Measurements from ENCODE around the gene LRRC17.
A peak's percentile ranks its signal among the peaks of the same experiment; 100 is the strongest.
"Not testable (repeated sequence)": the region's sequence is repeated elsewhere in the genome, so short reads cannot be mapped to it uniquely, and the experiment has no call there.

The LRRC17 gene

DNA sequence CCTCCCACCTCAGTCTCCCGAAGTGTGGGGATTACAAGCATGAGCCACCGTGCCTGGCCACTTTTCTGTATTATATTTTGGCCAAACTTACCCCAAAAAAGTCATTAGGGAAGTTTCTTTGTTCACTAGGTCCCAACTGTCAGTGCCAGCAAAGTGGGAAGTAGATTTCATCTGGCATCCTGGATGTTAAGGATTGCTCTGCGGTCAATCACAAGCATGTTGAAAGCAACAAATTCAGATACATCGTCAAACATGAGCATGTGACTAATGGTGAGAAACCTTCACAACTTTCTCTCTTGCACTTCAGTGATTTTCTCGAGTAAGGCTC, 14.3 kb upstream of the LRRC17 start:
- Histone ChIP-seq H3K9me3 (no peaks in the 10 kb centered on the region), H3K27me3 (no peaks in the 10 kb centered on the region), H3K4me1 (ENCODE audit: control insufficient read depth in 1 of 2, insufficient read depth in 1 of 2, low read depth in 1 of 2, low read length in 1 of 2) (peaks cover 17 to 25% of the 10 kb centered on the region in 2 experiments), H3K4me3 (ENCODE audit: low read depth in 1 of 2, low read length in 1 of 2) (no peak overlapping the region), H3K36me3 (no peaks in the 10 kb centered on the region), H3K27ac (peak overlapping the region; percentile 68)
- TF ChIP-seq, protein P1, sequence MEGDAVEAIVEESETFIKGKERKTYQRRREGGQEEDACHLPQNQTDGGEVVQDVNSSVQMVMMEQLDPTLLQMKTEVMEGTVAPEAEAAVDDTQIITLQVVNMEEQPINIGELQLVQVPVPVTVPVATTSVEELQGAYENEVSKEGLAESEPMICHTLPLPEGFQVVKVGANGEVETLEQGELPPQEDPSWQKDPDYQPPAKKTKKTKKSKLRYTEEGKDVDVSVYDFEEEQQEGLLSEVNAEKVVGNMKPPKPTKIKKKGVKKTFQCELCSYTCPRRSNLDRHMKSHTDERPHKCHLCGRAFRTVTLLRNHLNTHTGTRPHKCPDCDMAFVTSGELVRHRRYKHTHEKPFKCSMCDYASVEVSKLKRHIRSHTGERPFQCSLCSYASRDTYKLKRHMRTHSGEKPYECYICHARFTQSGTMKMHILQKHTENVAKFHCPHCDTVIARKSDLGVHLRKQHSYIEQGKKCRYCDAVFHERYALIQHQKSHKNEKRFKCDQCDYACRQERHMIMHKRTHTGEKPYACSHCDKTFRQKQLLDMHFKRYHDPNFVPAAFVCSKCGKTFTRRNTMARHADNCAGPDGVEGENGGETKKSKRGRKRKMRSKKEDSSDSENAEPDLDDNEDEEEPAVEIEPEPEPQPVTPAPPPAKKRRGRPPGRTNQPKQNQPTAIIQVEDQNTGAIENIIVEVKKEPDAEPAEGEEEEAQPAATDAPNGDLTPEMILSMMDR (IDR thresholded peaks at IDR 0.05) = no peak

DNA sequence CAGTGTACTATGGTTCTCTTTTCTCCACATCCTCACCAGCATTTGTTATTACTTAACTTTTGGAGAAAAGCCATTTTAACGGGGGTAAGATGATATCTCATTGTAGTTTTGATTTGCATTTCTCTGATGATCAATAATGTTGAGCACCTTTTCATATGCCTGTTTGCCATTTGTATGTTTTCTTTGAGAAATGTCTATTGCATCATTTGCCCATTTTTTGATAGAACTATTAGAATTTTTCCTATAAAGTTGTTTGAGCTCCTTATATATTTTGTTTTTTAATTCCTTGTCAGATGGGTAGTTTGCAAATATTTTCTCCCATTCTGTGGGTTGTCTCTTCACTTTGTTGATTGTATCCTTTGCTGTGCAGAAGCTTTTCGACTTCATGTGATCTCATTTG, 10.7 kb upstream of the LRRC17 start:
- not testable (repeated sequence) for H3K36me3 ChIP-seq; H3K27ac ChIP-seq; H3K4me3 ChIP-seq (ENCODE audit: low read depth in 1 of 2, low read length in 1 of 2); H3K27me3 ChIP-seq; H3K9me3 ChIP-seq
- peaks cover 17 to 25% of the 10 kb centered on the region in 2 experiments for H3K4me1 ChIP-seq (ENCODE audit: control insufficient read depth in 1 of 2, insufficient read depth in 1 of 2, low read depth in 1 of 2, low read length in 1 of 2)

DNA sequence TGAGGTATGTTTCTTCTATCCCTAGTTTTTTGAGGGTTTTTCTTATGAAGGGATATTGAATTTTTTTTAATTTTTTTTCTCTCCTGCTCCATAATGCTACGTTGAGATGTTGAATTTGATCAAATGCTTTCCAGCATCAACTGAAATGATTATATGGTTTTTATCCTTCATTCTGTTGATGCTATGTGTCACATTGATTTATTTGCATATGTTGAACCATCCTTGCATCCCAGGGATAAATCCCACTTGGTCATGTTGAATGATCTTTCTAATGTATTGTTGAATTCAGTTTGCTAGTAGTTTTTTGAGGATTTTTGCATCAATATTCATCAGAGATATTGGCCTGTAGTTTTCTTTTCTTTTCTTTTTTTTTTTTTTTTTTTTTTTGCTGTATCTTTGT, 9.2 kb upstream of the LRRC17 start:
- H3K36me3 ChIP-seq; H3K9me3 ChIP-seq; H3K4me3 ChIP-seq (ENCODE audit: low read depth in 1 of 2, low read length in 1 of 2); H3K27ac ChIP-seq; H3K27me3 ChIP-seq: not testable (repeated sequence)
- H3K4me1 ChIP-seq (ENCODE audit: control insufficient read depth in 1 of 2, insufficient read depth in 1 of 2, low read depth in 1 of 2, low read length in 1 of 2) = peaks cover 10 to 16% of the 10 kb centered on the region in 2 experiments

DNA sequence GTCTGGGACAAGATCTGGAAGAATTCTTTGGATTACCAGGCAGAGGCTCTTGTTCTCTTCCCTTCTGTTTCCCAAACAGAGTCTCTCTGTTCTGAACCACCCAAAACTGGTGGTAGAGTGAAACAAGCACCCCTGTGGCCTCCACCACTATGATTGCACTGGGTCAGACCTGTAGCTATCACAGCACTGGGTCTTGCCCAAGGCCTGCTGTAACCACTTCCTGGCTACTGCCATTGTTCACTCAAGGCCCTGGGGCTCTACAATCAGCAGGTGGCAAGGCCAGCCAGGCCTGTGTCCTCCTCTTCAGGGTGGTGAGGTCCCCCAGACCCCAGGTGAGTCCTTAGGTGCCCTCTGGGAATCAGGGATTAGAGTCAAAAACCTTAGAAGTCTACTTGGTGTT, 4.1 kb upstream of the LRRC17 start:
- H3K4me3 ChIP-seq (ENCODE audit: low read depth in 1 of 2, low read length in 1 of 2) = no peak overlapping the region
- peaks cover 23% of the 10 kb centered on the region in 2 experiments for H3K4me1 ChIP-seq (ENCODE audit: control insufficient read depth in 1 of 2, insufficient read depth in 1 of 2, low read depth in 1 of 2, low read length in 1 of 2)
- TF ChIP-seq, protein P1 (IDR thresholded peaks at IDR 0.05) = no peak
- no peaks in the 10 kb centered on the region for H3K9me3 ChIP-seq
- no peaks in the 10 kb centered on the region for H3K27me3 ChIP-seq
- H3K36me3 ChIP-seq = no peaks in the 10 kb centered on the region
- H3K27ac ChIP-seq = peak overlapping the region; percentile 33

DNA sequence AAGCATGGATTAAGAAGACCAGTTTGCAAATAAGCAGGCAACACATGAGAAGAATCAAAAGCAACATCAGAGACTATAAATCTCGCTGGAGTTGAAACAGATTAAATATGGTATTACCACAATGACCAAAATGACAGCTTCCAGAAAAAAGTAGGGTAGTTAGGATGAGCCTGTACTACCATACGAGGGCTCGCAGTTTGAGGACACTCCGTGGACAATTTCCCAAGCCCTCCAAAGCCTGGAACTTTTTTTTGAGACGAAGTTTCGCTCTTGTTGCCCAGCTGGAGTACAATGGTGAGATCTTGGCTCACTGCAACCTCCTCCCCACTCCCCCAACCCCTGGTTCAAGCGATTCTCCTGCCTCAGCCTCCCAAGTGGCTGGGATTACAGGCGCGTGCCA, 1.0 kb downstream of the LRRC17 start:
- H3K4me1 ChIP-seq (ENCODE audit: control insufficient read depth in 1 of 2, insufficient read depth in 1 of 2, low read depth in 1 of 2, low read length in 1 of 2) = peaks cover 15 to 17% of the 10 kb centered on the region in 2 experiments
- H3K9me3 ChIP-seq = no peaks in the 10 kb centered on the region
- H3K27me3 ChIP-seq = no peaks in the 10 kb centered on the region
- no peak overlapping the region for H3K4me3 ChIP-seq (ENCODE audit: low read depth in 1 of 2, low read length in 1 of 2)
- no peaks in the 10 kb centered on the region for H3K36me3 ChIP-seq
- TF ChIP-seq, protein P1 (IDR thresholded peaks at IDR 0.05) = no peak
- H3K27ac ChIP-seq = no peak overlapping the region

DNA sequence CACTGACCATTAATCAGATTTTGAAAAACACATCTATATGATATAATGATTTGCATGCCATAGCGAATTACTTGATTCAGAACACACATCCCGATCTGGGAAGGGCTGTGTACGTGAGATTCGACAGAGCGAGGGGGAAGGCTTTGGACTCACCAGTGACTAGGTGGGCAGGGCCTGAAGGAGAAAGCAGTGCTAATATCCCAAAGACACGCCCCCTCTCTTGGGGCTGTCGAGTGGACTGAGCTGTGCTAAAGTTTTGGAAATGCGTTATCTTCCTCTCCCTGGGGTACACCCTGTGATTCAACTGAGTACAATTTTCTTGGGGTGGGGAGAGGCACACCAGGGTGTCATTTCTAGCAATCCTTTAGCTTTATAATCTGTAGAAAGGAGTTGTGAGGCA, 1.8 kb downstream of the LRRC17 start:
- Histone ChIP-seq H3K36me3 (no peaks in the 10 kb centered on the region), H3K4me1 (ENCODE audit: control insufficient read depth in 1 of 2, insufficient read depth in 1 of 2, low read depth in 1 of 2, low read length in 1 of 2) (peaks cover 10 to 12% of the 10 kb centered on the region in 2 experiments), H3K27me3 (no peaks in the 10 kb centered on the region), H3K9me3 (no peaks in the 10 kb centered on the region), H3K4me3 (ENCODE audit: low read depth in 1 of 2, low read length in 1 of 2) (no peak overlapping the region), H3K27ac (no peak overlapping the region)
- TF ChIP-seq, protein P1 (IDR thresholded peaks at IDR 0.05) = no peak

DNA sequence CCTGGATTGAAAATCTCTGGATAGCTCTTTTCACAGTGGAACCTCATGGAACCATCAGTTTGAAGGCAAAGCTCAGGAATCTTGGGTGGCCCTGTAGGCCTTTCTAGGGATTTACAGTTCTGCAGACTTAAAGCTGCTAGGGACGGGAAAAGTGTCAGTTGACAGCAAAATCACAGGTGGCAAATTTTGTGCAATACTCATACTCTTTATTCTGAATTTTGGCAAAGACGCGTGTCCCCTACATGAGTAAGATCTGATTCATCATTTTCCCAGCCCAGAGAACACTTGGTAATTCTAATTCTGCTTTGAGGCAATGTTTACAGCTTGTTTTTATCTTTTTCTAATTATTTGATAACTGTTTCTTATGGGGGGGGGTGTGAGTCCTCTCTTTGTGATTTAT, 3.6 kb downstream of the LRRC17 start:
- no peak overlapping the region for H3K4me3 ChIP-seq (ENCODE audit: low read depth in 1 of 2, low read length in 1 of 2)
- no peak overlapping the region for H3K27ac ChIP-seq
- TF ChIP-seq, protein P1 (IDR thresholded peaks at IDR 0.05) = no peak
- H3K27me3 ChIP-seq = no peaks in the 10 kb centered on the region
- H3K9me3 ChIP-seq = no peaks in the 10 kb centered on the region
- peaks cover 10 to 12% of the 10 kb centered on the region in 2 experiments for H3K4me1 ChIP-seq (ENCODE audit: control insufficient read depth in 1 of 2, insufficient read depth in 1 of 2, low read depth in 1 of 2, low read length in 1 of 2)
- no peaks in the 10 kb centered on the region for H3K36me3 ChIP-seq

All from neutrophil (primary cell).